GM21825 (cell line): ENCODE data around the gene VAV1.
A peak's percentile ranks its signal among the peaks of the same experiment; 100 is the strongest.
"Not testable (repeated sequence)": the region's sequence is repeated elsewhere in the genome, so short reads cannot be mapped to it uniquely, and the experiment has no call there.

Source experiments
- ATAC-seq: cut with Tn5 transposase; IDR thresholded peaks from one replicate; pipeline ENCODE4 v1.9.1; 2021; ENCODE audit warnings: mild to moderate bottlenecking, moderate library complexity; ENCODE audit not compliant: unreplicated experiment

Gene VAV1

DNA sequence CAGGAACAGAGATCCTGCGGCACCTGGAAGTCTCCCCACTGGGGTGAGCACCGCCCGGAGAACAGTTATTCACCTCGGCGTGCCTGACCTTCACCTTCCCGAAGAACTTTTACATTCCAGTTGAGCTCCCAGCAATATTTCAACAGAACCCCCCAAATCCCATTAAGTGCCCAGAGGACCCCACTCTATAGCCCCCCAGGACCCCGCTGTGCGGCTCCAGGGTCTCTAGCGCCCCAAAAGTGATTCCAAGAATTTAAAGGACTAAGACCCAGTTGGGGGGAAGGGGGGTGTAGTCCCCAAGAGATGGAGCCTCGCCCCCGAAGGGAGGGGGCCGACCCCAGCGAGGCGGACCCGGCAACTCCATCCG, 35.6 kb upstream of the VAV1 start:
- ATAC-seq: no peak

DNA sequence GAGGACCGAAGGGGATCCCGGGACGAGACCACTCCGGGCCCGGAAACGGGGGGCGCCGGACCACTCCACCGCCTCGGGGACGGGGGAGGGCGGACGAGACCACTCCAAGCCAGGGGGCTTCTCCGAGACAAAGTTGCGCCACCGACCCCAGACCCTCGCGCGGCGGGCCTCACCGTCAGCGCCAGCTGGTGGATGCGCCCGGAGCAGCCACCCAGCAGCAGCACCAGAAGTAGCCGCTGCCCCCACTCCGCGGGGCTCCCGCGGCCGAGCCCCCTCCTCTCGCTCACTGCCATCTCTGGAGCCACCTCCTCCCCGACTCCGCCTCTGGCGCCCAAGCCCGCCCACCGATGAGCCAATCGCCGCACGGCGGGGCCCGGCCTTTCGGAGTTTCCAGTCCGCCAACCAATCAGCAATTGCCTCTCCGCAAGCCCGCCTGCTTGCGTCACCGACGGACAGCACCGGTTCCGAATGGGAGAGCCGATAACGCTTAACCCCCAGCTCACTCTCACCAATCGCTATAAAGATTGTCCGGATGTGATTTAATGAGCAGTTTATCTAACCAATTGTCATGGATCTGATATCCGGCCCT, 35.1 kb upstream of the VAV1 start, which contains the start of gene GPR108:
TSS of gene GPR108 (minus strand) at position 297 of the 589 bp plus-strand sequence. CDS start at position 293, 4 bp downstream.
- ATAC-seq: peak; percentile 49

DNA sequence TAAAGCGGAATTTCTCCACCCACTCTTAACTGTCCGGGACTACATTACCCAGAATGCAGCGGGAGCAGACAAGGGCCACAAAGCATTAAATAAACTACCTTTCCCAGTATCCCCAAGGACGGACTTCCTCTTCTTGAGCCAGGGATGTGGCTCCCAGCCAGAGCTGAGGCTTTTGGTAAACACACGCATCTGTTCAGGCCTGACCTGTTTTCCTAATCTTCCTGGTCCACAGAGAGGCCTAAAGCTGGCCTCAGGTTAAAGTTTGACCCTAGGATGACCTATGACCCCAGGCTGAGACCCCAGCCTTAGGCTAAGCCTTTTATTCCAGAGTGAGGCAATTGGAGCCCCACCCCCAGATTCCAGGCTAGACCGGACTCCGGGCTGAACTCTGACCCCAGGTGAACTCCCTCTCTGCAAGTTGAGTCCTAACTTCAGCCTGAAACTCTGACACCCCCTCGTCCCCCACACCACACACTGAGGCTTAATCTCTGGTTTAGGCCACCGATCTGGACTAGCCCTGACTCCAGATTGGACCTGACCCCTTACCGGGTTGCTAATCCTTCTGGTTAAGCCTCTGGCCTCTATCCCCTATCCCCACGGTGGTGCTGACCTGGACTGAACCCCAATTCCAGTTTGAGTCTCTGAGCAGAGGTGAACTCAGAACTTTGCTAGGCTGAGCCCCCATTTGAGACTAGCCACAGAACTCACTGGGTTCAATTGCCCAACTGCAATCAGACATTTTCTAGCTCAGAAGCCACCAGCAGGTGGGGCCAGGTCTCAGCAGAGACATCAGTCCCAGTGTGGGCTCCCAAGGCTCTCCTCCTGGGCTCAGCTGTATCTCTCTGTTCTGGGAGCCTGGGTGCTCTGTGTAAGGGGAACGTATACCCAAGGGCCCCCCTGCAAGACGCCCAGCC, 34.4 kb upstream of the VAV1 start:
- no peak for ATAC-seq

DNA sequence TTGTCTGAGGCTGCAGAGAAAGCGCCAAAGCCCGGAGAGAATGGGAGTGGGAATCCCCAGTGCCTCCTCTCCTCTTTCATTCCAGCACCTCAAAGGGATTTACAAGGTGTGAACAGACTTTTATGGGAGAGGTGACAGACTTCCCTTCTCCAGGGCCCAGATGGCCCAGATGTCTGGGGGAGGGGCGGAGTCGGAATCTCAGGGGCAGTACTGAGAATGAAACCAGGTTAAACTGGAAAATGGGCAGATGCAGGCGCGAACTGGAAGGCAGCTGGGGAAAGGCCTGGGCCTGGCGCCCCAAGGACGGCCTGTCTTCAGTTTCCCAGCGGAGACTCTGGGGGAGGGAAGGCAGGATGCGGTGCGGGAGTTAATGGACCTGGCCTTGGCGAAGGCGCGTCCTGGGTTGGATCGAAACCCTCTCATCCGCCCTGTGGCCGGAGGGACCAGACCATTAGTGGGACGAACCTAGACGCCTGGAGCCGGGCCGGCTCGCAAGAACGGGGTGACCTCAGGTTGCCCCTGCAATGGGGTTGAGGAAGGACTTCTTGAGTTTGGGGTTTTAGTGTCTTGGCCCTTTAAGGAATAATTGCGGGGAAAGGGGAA, 33.6 kb upstream of the VAV1 start:
- no peak for ATAC-seq

DNA sequence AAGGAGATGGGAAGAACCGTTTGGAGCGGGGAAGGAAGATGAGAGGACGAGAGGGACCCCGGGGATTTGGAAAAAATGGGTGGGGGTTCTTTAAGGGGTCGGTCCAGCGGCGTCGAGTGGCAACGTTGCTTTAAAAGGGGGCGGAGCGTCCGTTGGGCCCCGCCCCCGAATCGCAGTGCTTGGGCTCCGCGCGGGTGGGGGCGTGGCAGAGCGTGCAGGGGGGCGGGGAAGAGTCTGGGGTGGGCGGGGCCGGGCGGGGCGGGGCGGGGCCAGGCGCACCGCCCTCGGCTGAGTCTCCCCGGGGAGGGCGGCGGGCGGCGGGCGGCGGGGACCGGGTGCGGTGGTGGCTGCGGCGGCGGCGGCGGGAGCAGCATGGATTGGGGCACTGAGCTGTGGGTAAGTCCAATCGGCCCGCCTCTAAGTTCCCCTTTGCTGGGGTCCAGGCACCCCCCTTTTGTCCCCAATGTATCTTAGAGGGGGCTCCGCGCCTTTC, 33.1 kb upstream of the VAV1 start, which contains the start of gene TRIP10:
TSS of gene TRIP10 (plus strand) at position 291 of the 493 bp plus-strand sequence. CDS start at position 373, 82 bp downstream.
- ATAC-seq: no peak

DNA sequence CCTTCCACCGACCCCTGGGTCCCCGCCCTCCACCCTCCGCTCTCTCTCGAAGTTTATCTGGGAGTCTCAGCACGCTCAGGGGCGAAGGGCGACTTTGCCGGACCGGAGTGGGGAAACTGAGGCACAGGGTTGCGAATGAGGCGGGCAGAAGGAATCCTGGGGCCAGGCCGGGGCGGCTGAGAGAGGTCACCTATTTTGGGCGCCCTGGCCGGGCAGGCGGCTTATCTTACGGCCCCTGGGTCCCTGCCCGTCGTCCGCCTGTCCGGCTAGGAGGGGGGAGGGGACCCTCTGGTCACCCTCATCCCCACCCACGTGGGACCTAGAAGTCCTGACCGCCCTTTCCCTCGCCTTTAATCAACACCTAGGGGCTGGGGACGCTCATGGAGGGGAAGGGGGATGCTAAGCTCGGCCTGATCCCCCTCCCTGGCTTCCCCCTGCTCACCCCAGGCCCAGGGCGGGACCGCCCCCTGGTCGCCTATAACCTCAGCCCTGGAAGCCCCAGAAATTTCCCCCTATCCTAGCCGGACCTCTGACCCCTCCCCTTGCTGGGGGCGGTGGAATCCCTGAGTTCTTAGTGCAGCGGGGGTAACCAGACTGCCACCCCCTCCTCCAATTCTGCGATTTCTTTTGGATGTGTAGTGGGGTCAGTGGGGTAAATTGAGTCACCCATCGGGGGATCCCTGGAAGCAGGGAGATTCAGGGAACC, 32.5 kb upstream of the VAV1 start:
- ATAC-seq: no peak

DNA sequence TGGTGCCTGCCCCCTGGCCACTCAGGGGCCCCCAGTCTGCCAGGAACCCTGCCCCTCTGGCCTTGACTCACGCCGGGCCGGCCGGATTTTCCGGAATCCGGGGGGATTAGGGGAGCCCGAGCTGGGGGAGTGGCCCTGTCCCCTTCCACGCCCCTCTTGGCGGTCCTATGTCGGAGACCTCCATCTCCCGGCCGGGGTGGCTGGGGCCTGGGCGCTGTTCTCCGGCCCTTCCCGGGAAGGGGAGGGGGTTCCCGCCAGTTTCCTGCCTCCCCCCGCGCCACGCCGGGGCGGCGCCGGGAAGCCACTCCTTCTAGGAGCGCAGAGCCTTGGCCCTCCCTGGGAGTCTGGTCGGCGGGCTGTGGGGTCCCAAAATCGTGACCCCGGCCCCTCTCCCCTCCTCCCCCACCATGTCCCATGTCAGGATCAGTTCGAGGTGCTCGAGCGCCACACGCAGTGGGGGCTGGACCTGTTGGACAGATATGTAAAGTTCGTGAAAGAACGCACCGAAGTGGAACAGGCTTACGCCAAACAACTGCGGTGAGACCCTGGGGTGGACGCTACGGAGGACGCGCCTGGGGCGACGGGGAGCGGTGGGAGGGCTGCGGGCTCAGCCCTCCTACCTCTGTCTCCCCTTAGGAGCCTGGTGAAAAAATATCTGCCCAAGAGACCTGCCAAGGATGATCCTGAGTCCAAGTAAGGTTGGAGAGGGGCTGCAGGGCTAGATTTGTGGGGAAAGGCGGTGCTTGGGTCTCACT, 31.7 kb upstream of the VAV1 start:
- ATAC-seq: no peak

DNA sequence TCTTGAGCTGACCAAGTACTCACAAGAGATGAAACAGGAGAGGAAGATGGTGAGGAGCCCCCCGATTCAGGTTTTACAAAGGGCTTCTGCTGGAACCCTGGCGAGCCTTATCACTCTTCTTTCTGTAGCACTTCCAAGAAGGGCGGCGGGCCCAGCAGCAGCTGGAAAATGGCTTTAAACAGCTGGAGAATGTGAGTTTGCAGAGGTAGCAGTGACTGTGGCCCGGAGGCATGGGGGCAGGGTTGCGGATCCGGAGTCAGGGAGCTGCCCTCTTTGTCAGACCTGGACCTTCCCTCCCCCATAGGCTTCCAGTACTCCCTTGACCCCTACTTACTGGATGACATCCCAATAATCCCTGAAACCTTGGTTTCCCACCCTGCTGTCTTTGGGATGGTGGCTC, 29.4 kb upstream of the VAV1 start:
- no peak for ATAC-seq

DNA sequence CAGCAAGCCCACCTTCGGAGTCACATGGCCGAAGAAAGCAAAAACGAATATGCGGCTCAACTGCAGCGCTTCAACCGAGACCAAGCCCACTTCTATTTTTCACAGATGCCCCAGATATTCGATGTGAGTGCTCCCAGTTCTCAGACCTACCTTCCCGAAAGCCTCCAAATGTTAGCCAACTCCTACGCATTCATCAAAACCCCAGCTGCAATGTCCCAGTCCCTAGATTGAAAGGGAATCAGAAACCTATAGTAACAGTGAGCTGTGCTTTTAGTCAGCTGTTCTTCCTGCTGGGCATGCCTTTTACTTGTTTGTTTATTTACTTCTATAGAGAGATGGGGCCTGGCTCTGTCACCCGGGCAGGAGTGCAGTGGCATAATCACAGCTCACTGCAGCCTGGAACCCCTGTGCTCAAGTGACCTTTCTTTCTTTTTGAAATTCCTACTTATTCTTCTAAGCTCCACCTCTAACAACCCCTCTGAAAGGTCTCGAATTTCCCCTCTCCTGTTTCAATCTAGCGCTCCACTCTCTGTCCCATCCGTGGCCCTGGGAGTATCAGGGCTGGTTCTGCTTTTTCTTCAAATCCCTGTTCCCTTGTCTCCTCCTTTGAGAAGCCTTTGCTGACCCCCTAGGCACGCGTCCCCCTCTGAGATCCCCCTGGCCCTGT, 28.7 kb upstream of the VAV1 start:
- no peak for ATAC-seq

DNA sequence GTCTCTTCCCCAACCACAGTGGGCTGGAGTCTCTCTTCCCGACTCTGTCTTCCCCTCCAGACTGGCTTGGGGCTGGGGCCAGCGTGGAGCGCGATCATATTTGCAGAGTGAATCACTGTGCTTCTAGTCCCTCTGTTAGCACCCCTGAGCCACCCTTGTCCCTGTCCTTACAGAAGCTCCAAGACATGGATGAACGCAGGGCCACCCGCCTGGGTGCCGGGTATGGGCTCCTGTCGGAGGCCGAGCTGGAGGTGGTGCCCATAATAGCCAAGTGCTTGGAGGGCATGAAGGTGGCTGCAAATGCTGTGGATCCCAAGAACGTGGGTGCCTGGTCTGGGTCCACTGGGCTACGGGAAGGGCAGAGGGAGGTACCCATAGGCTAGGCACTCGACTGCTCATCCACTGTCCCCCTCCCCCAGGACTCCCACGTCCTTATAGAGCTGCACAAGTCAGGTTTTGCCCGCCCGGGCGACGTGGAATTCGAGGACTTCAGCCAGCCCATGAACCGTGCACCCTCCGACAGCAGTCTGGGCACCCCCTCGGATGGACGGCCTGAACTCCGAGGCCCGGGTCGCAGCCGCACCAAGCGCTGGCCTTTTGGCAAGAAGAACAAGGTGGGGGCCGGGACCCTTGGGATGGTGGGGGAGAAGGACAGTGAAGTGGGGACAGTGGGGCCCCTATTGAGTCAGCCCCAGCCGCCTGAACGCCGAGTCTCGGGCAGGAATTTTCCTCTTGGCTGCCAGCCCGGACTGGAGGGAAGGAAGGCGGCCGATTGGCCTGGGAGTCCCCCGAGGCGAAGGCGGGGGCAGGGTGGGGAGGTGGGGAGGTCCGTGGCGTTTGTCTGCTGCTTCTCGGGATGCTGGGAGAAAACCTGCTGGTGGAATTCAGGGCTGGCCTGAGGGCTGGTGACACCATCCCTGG, 27.9 kb upstream of the VAV1 start:
- no peak for ATAC-seq

DNA sequence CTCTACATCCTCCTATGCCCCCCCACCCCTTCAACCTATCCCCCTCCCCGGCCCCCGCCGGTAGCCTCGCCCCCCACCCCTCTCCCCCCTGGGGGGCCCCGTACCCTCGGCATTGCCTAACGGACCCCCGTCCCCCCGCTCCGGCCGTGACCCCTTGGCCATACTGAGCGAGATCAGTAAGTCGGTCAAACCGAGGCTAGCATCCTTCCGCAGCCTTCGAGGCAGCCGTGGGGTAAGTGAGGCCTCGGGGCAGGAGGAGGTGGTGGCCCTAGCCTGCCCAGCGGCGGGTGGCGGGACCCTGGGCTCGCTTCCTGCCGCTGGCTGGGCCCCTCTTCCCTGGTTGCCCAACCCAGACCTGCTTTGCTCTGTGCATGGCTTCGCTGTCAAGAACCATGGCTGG, 26.5 kb upstream of the VAV1 start:
- no peak for ATAC-seq

DNA sequence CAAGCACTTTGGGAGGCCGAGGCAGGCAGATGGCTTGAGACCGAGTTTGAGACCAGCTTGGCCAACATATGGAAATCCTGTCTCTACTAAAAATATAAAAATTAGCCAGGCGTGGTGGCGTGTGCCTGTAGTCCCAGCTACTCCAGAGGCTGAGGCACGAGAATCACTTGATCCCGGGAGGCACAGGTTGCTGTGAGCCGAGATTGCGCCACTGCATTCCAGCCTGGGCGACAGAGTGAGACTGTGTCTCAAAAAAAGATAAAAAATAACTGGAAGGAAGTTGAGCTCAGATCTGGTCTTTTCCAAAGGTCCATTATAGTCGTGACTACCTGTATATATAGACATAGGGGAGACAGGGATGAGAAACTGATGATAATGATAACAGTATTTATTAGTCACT, 24.0 kb upstream of the VAV1 start:
- not testable (repeated sequence) for ATAC-seq

DNA sequence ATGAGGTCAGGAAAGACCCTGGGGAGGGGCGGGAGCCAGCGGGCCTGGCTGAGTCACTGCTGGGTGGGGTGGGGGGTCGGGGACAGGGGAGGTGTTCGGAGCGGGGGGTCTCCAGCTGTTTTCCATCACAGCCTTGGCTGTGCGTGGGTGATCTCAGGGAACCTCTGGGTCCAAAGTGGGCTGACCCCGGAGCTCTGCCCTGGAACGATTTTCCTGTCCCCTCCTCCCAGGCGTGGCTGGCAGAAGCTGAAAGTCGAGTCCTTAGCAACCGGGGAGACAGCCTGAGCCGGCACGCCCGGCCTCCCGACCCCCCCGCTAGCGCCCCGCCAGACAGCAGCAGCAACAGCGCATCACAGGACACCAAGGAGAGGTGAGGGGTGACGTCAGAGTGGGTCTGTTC, 22.4 kb upstream of the VAV1 start:
- ATAC-seq: no peak

DNA sequence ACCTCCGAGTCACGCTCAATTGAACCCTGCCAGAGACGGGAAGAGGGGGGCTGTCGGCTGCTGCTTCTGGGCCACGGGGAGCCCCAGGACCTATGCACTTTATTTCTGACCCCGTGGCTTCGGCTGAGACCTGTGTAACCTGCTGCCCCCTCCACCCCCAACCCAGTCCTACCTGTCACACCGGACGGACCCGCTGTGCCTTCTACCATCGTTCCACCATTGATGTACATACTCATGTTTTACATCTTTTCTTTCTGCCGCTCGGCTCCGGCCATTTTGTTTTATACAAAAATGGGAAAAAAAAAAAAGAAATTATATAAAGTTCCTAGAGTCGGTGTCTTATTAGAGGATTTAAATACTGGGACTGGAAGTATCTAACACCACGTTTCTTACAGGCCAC, 21.3 kb upstream of the VAV1 start:
- ATAC-seq: no peak

DNA sequence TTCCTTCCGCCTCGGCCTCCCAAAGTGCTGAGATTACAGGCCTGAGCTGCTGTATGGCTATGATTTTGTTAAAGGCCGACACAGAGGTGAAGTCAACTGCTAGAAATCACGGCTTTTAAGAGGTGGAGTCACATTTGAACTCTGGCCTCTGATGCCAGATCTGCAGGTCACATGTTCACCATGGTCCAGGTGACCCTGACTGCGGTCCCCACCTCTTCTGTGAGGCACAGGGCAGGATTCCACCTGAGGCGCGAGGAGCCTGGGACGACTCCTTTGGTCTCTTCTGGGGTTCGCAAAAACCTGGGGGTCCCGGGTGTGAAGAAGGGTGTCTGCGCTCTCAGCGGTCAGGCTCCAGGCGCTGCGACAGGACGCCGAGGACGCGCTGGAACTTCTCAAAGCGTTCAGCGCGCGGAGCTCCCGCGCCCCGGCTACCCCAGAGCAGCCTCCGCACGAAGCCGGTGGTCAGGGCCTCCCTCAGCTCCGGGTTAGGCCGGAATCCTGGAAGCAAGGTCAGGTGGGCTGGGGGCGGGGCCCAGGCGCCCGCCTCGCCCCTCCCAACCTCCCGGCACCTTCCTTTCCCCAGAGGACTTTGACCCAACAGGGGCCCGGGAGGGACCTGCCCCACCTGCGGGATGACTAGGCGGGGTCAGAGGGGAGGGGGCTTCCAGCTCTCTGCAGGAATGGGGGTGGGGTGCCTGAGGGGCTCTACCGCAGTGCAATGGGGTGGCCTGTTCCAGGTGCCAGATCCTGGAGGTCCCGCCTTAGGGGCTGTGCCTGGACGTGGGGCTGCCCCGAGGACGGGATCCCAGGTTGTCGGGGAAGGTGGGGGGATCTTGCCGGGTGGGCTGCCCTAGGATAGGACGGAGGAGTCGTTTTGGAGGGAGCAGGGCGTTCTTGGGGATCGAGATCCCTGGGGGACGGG, 20.0 kb upstream of the VAV1 start:
- ATAC-seq: no peak

DNA sequence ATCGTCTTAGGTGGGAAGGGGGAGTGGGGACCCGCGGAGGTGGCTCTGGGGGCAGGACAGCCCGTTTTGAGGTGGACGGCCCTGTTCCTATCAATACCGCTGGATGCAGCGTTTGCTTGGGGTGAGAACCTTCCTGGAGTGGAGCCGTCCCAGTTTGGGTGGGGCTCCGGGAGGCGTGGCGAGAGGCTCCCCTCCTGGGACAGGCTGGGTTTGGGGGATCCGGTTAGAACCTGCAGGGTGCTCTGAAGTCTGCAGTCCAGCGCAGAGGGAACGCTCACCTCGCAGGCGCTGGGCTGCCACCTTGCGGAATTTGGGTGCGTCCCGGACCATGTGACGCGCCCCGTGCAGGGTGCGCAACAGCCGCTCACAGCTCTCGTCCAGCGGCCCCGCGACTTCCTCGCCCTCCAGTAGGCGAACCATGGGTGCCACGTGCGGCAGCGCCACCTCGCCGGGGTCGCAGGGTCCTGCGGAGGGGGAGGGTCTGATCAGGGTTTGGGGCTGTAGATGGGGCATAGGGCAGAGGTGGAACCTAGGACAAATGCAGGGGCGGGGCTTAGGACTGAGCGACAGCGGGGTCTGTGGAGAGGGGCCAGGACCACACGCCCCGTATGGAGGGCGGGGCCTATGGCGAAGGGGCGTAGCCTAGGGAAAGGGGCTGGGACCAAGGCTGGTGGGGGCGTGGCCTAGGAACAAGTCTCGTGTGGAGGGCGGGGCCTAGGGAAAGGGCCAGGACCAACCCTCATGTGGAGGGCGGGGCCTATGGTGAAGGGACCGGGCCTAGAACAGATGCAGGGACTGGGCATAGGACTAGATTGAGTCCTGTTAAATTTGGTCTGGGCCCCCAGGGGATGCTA, 19.1 kb upstream of the VAV1 start:
- ATAC-seq: peak; percentile 74

DNA sequence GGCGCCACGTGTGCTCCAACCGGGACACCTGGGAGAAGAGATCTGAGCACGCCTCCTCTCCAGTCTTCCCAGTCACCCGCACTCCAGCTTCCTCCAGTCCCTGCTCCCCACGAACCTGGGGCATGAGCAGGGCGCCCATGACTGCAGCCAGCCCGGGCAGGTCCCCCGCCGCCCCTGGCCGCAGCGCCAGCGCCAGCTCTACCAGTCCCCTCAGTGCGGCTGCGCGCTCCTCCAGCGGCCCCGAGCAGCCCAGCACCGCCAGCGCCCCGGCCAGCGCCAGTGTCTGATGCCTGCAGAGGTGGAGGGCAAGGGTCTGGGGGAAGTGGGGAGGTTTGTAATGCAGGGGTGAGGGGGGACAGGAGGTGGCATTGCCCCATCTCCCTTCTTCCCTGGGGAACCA, 18.4 kb upstream of the VAV1 start:
- no peak for ATAC-seq
